Common myeloid progenitor, CD34-positive (primary cell): Measurements from ENCODE around the gene MTMR4.
A peak's percentile ranks its signal among the peaks of the same experiment; 100 is the strongest.
"Not testable (repeated sequence)": the region's sequence is repeated elsewhere in the genome, so short reads cannot be mapped to it uniquely, and the experiment has no call there.

Experiments used
- CTCF ChIA-PET: fragments of 350-600 bp; sonication (Branson Sonifier 250); formaldehyde crosslinking; loops from one replicate; lab custom pipeline; 2021; ENCODE audit warnings: antibody characterized with exemption; lab: Charles Lee
- POLR2A ChIA-PET: fragments of 350-600 bp; sonication (Branson Sonifier 250); formaldehyde crosslinking; loops from one replicate; lab custom pipeline; 2021; ENCODE audit warnings: antibody characterized with exemption; lab: Charles Lee
- DNase-seq, 3 donors: peaks; one replicate each; pipeline versions ENCODE4 v3.0.0 to v3.0.0-alpha.2; 2013
- H3K27ac ChIP-seq, 2 experiments: 1 replicate in 1 of 2; 2 replicates in 1 of 2; pipeline ENCODE4 v1.7.0; 2013; ENCODE audit warnings: inconsistent platforms in 2 of 2, low read length in 2 of 2, mild to moderate bottlenecking in 2 of 2, low read depth in 1 of 2, moderate library complexity in 1 of 2; ENCODE audit not compliant: severe bottlenecking in 2 of 2, insufficient read depth in 1 of 2, poor library complexity in 1 of 2
- H3K27me3 ChIP-seq, 5 experiments: replicated peaks in 2 of 5; 1 replicate in 3 of 5; 2 replicates in 2 of 5; pipeline versions ENCODE4 v1.6.1 to v1.7.0; 2013; ENCODE audit warnings: low read length in 4 of 5, mild to moderate bottlenecking in 2 of 5, moderate library complexity in 2 of 5, inconsistent platforms in 1 of 5; ENCODE audit not compliant: insufficient read depth in 5 of 5, control insufficient read depth in 4 of 5
- H3K36me3 ChIP-seq, 4 experiments: 1 replicate in 2 of 4; 2 replicates in 2 of 4; pipeline versions ENCODE4 v1.6.1 to v1.7.0; 2013; ENCODE audit warnings: low read length in 3 of 4, control low read depth in 1 of 4, mild to moderate bottlenecking in 1 of 4; ENCODE audit not compliant: control insufficient read depth in 4 of 4, insufficient read depth in 4 of 4
- H3K4me1 ChIP-seq, 4 experiments: 1 replicate in 3 of 4; 2 replicates in 1 of 4; pipeline versions ENCODE4 v1.6.1 to v1.7.1; 2013; ENCODE audit warnings: low read length in 3 of 4, mild to moderate bottlenecking in 3 of 4, control low read depth in 1 of 4, inconsistent platforms in 1 of 4, moderate library complexity in 1 of 4; ENCODE audit not compliant: control insufficient read depth in 4 of 4, insufficient read depth in 4 of 4; ENCODE audit errors: control extremely low read depth in 1 of 4
- H3K4me3 ChIP-seq, 7 experiments: 1 replicate in 4 of 7; 2 replicates in 3 of 7; pipeline versions ENCODE4 v1.5.1 to v1.7.0; 2013; ENCODE audit warnings: mild to moderate bottlenecking in 7 of 7, low read length in 6 of 7, moderate library complexity in 6 of 7, inconsistent platforms in 2 of 7, low read depth in 2 of 7, control low read depth in 1 of 7; ENCODE audit not compliant: insufficient read depth in 4 of 7, control insufficient read depth in 1 of 7; ENCODE audit errors: extremely low read depth in 1 of 7
- H3K9me3 ChIP-seq, 5 experiments: 1 replicate in 4 of 5; 2 replicates in 1 of 5; pipeline versions ENCODE4 v1.6.1 to v1.7.1; 2013; ENCODE audit warnings: low read length in 4 of 5, mild to moderate bottlenecking in 2 of 5, inconsistent platforms in 1 of 5, low read depth in 1 of 5, moderate library complexity in 1 of 5; ENCODE audit not compliant: control insufficient read depth in 4 of 5, insufficient read depth in 2 of 5; ENCODE audit errors: control extremely low read depth in 1 of 5
- WGBS: methylation state at CpG from one replicate; pipeline ENCODE4 v1.1.5; 2013; ENCODE audit not compliant: insufficient coverage; 5-methylcytosine and 5-hydroxymethylcytosine counted together

The MTMR4 gene

GRCh38 chr17:58503866-58504265 is 10.6 kb downstream of the MTMR4 start:
- peaks cover 0 to 10% (median 6%) of the 10 kb centered on the region in 4 experiments for H3K4me1 ChIP-seq
- ChIA-PET CTCF (interaction anchor here (0.9 to 1.4 kb wide), 4 partner anchors 10 to 255 kb away, joined by 3 to 4 read pairs (median 3); partner anchors contain the start of genes HSF5 and MTMR4), POLR2A (interaction anchor here (1.5 to 2.1 kb wide), 2 partner anchors 11 to 14 kb away, joined by 4 to 8 read pairs; partner anchors contain the start of gene MTMR4)
- no peak for DNase-seq
- no peaks in the 10 kb centered on the region for H3K9me3 ChIP-seq
- no peak overlapping the region for H3K4me3 ChIP-seq
- H3K36me3 ChIP-seq = peaks cover 6 to 64% (median 50%) of the 10 kb centered on the region in 4 experiments
- 97% methylated on average over 8 of the region's 8 CpGs for WGBS
- H3K27me3 ChIP-seq = no peaks in the 10 kb centered on the region
- H3K27ac ChIP-seq = no peak overlapping the region

GRCh38 chr17:58503134-58503533 is 11.3 kb downstream of the MTMR4 start:
- POLR2A ChIA-PET, H3K9me3 ChIP-seq, H3K4me3 ChIP-seq, DNase-seq, H3K27ac ChIP-seq, H3K27me3 ChIP-seq: not testable (repeated sequence)
- Histone ChIP-seq H3K36me3 (peaks cover 5 to 58% (median 45%) of the 10 kb centered on the region in 4 experiments), H3K4me1 (peaks cover 0 to 10% (median 6%) of the 10 kb centered on the region in 4 experiments)
- CTCF ChIA-PET = interaction anchor here (1.1 to 1.5 kb wide), 2 partner anchors 9 to 254 kb away, joined by 3 to 4 read pairs; no protein-coding TSS in a partner anchor
- WGBS = 100% methylated on average over 2 of the region's 6 CpGs

- POLR2A ChIA-PET = interaction anchor here (1.2 kb wide), 1 partner anchor 11 kb away, joined by 3 read pairs; no protein-coding TSS in a partner anchor
- DNase-seq = no peak
- CTCF ChIA-PET = interaction anchor here (0.8 kb wide), 1 partner anchor 14 kb away, joined by 3 read pairs; no protein-coding TSS in a partner anchor
- peaks cover 0 to 10% (median 6%) of the 10 kb centered on the region in 4 experiments for H3K4me1 ChIP-seq
- 100% methylated on average over 2 of the region's 7 CpGs for WGBS
- peaks cover 4 to 58% (median 41%) of the 10 kb centered on the region in 4 experiments for H3K36me3 ChIP-seq
- no peak overlapping the region for H3K27ac ChIP-seq
- no peaks in the 10 kb centered on the region for H3K9me3 ChIP-seq
- no peaks in the 10 kb centered on the region for H3K27me3 ChIP-seq
- H3K4me3 ChIP-seq = no peak overlapping the region
These were observed 13.0 kb downstream of the MTMR4 start for GRCh38 chr17:58501451-58501850.

GRCh38 chr17:58498177-58498828 is 16.1 kb downstream of the MTMR4 start:
- no peak for DNase-seq
- H3K4me3 ChIP-seq = no peak overlapping the region
- WGBS = 92% methylated on average over 5 of the region's 6 CpGs
- peaks cover 20 to 64% (median 42%) of the 10 kb centered on the region in 4 experiments for H3K36me3 ChIP-seq
- ChIA-PET CTCF (interaction anchor here (0.5 to 1.3 kb wide), 2 partner anchors 10 to 18 kb away, joined by 3 to 5 read pairs; partner anchors contain the start of gene HSF5), POLR2A (no interaction called here)
- H3K9me3 ChIP-seq = no peaks in the 10 kb centered on the region
- H3K4me1 ChIP-seq = no peaks in the 10 kb centered on the region
- no peaks in the 10 kb centered on the region for H3K27me3 ChIP-seq
- no peak overlapping the region for H3K27ac ChIP-seq

- H3K27me3 ChIP-seq = no peaks in the 10 kb centered on the region
- no peak overlapping the region for H3K27ac ChIP-seq
- H3K4me3 ChIP-seq = no peak overlapping the region
- ChIA-PET CTCF (no interaction called here), POLR2A (interaction anchor here (0.6 kb wide), 1 partner anchor 1545 kb away, joined by 6 read pairs; no protein-coding TSS in a partner anchor)
- peaks cover 39 to 84% (median 63%) of the 10 kb centered on the region in 4 experiments for H3K36me3 ChIP-seq
- H3K4me1 ChIP-seq = no peaks in the 10 kb centered on the region
- 92% methylated on average over 3 of the region's 4 CpGs for WGBS
- DNase-seq = no peak
- no peaks in the 10 kb centered on the region for H3K9me3 ChIP-seq
These were observed 20.9 kb downstream of the MTMR4 start for GRCh38 chr17:58493506-58493905.

- Histone ChIP-seq H3K36me3 (peaks cover 37 to 78% (median 61%) of the 10 kb centered on the region in 4 experiments), H3K4me1 (peaks cover 0 to 6% (median 2%) of the 10 kb centered on the region in 4 experiments), H3K27ac (no peak overlapping the region), H3K9me3 (no peaks in the 10 kb centered on the region), H3K27me3 (no peaks in the 10 kb centered on the region), H3K4me3 (no peak overlapping the region)
- CTCF ChIA-PET = interaction anchor here (0.6 kb wide), 1 partner anchor 88 kb away, joined by 3 read pairs; no protein-coding TSS in a partner anchor
- POLR2A ChIA-PET = interaction anchor here (1.0 kb wide), 1 partner anchor 20 kb away, joined by 3 read pairs; no protein-coding TSS in a partner anchor
- 94% methylated on average over 11 of the region's 11 CpGs for WGBS
- DNase-seq = peak in 1 of 3 donors; percentile 38
These were observed 22.0 kb downstream of the MTMR4 start for GRCh38 chr17:58492238-58493121.
